Measurements from ENCODE around the gene PHEX.

Gene PHEX

GRCh38 chrX:22041907-22042530, 9.9 kb downstream of the PHEX start:
- DNase-seq: no peak

GRCh38 chrX:22043872-22044271, 11.7 kb downstream of the PHEX start:
- DNase-seq: no peak

- no peak for DNase-seq
These were observed 15.3 kb downstream of the PHEX start for GRCh38 chrX:22047468-22047867.

- no peak for DNase-seq
These were observed 21.4 kb downstream of the PHEX start for GRCh38 chrX:22053481-22053880.

- no peak for DNase-seq
These were observed 24.1 kb downstream of the PHEX start for GRCh38 chrX:22056235-22056634.

GRCh38 chrX:22057667-22058066, 25.5 kb downstream of the PHEX start:
- no peak for DNase-seq

- DNase-seq: no peak
These were observed 27.6 kb downstream of the PHEX start for GRCh38 chrX:22059775-22060174.

GRCh38 chrX:22060415-22061280, 28.5 kb downstream of the PHEX start:
- DNase-seq: no peak

GRCh38 chrX:22063284-22063683, 31.2 kb downstream of the PHEX start:
- DNase-seq: no peak

- DNase-seq: no peak
These were observed 37.5 kb downstream of the PHEX start for GRCh38 chrX:22069586-22069985.

- no peak for DNase-seq
These were observed 41.8 kb downstream of the PHEX start for GRCh38 chrX:22073928-22074327.

- DNase-seq: no peak
These were observed 46.0 kb downstream of the PHEX start for GRCh38 chrX:22078117-22078516.

- DNase-seq: no peak
These were observed 49.5 kb downstream of the PHEX start for GRCh38 chrX:22081475-22082092.

GRCh38 chrX:22086003-22086402, 53.9 kb downstream of the PHEX start:
- no peak for DNase-seq

GRCh38 chrX:22087011-22087557, 55.0 kb downstream of the PHEX start:
- no peak for DNase-seq

GRCh38 chrX:22088326-22088725, 56.2 kb downstream of the PHEX start:
- no peak for DNase-seq

- DNase-seq: no peak
These were observed 58.1 kb downstream of the PHEX start for GRCh38 chrX:22090181-22090580.

- no peak for DNase-seq
These were observed 61.4 kb downstream of the PHEX start for GRCh38 chrX:22093550-22093949.

- no peak for DNase-seq
These were observed 63.2 kb downstream of the PHEX start for GRCh38 chrX:22095286-22095685.

- no peak for DNase-seq
These were observed 63.7 kb downstream of the PHEX start for GRCh38 chrX:22095856-22096255.

GRCh38 chrX:22097012-22097694, 65.0 kb downstream of the PHEX start:
- no peak for DNase-seq

GRCh38 chrX:22105231-22105630, 73.1 kb downstream of the PHEX start:
- no peak for DNase-seq

GRCh38 chrX:22105971-22106370, 73.8 kb downstream of the PHEX start:
- no peak for DNase-seq
